Peyer's patch (tissue), 4 donors: ENCODE measurements around the gene YLPM1.

Experiments
- CTCF ChIP-seq, 6 experiments: fragments of 450-650 bp in 4 of 6; fragments of 200-600 bp in 2 of 6; sonication (generic) in 1 of 6; IDR thresholded peaks; one replicate each; pipeline ENCODE4 v1.5.1; 2017 to 2019; ENCODE audit warnings: antibody characterized with exemption in 6 of 6, mild to moderate bottlenecking in 3 of 6, moderate library complexity in 1 of 6
- POLR2A ChIP-seq, 2 donors: fragments of 450-650 bp; IDR thresholded peaks; one replicate each; pipeline ENCODE4 v1.5.1; 2017; ENCODE audit warnings: antibody characterized with exemption in 2 of 2, mild to moderate bottlenecking in 2 of 2, moderate library complexity in 2 of 2

- TF ChIP-seq CTCF (IDR thresholded peaks at IDR 0.05), result no peak
- TF ChIP-seq POLR2A (IDR thresholded peaks at IDR 0.05), result no peak
Measured at GRCh38 chr14:74829251-74829650, 66.1 kb downstream of the YLPM1 start.
